Skeletal muscle tissue (tissue), 4 donors: ENCODE results near the gene SLC47A1. TPM values are rescaled to one million over a fixed set of nuclear protein-coding genes. Genes with fewer than 3 reads are reported as not detected.
A peak's percentile ranks its signal among the peaks of the same experiment; 100 is the strongest.

Source experiments
- H3K27ac ChIP-seq: one replicate; pipeline ENCODE4 v1.7.0; 2013; ENCODE audit warnings: mild to moderate bottlenecking, low read depth, low read length, inconsistent platforms
- H3K27me3 ChIP-seq, 3 donors: one replicate each; pipeline ENCODE4 v1.7.0; 2013; ENCODE audit warnings: low read length in 3 of 3; ENCODE audit not compliant: control insufficient read depth in 3 of 3, insufficient read depth in 3 of 3
- H3K36me3 ChIP-seq, 3 donors: one replicate each; pipeline ENCODE4 v1.7.0; 2013; ENCODE audit warnings: low read length in 3 of 3; ENCODE audit not compliant: control insufficient read depth in 3 of 3, insufficient read depth in 3 of 3
- H3K4me1 ChIP-seq, 3 donors: one replicate each; pipeline ENCODE4 v1.7.0; 2013; ENCODE audit warnings: low read length in 3 of 3, mild to moderate bottlenecking in 3 of 3; ENCODE audit not compliant: control insufficient read depth in 3 of 3, insufficient read depth in 3 of 3
- H3K4me3 ChIP-seq, 3 donors: one replicate each; pipeline ENCODE4 v1.7.0; 2013; ENCODE audit warnings: low read length in 3 of 3
- H3K9ac ChIP-seq, 3 donors: one replicate each; pipeline ENCODE4 v1.7.0; 2013; ENCODE audit warnings: low read length in 3 of 3, mild to moderate bottlenecking in 3 of 3, moderate library complexity in 2 of 3, low read depth in 1 of 3
- H3K9me3 ChIP-seq, 3 donors: one replicate each; pipeline ENCODE4 v1.7.0; 2013; ENCODE audit warnings: low read length in 3 of 3; ENCODE audit not compliant: control insufficient read depth in 3 of 3
- total RNA-seq: library from RNA; depleted of rRNA; stranded (reverse); fragments of >200 nt; gene quantifications from one replicate; pipeline ENCODE4 v1.2.3, GENCODE V29; 2014
- donor health status: Osteomylitis.

Gene SLC47A1
- total RNA-seq = 0.52 TPM

- H3K27ac ChIP-seq = peak within 1 kb of the TSS; percentile 19
- H3K4me1 ChIP-seq = peaks cover 31 to 38% (median 31%) of the 10 kb centered on the region in 3 donors
- H3K36me3 ChIP-seq = no peaks in the 10 kb centered on the region
- H3K4me3 ChIP-seq = peak within 1 kb of the TSS; percentile 67 to 77 (median 71)
- H3K9me3 ChIP-seq = no peaks in the 10 kb centered on the region
- peak within 1 kb of the TSS; percentile 65 to 86 (median 71) for H3K9ac ChIP-seq
- H3K27me3 ChIP-seq = peaks cover 0 to 7% (median 2%) of the 10 kb centered on the region in 3 donors
Observed at GRCh38 chr17:19533718-19534561, at the start of gene SLC47A1. TSS of gene SLC47A1 (plus strand) at chr17:19533854. CDS start at chr17:19533940, 86 bp downstream.

DNA sequence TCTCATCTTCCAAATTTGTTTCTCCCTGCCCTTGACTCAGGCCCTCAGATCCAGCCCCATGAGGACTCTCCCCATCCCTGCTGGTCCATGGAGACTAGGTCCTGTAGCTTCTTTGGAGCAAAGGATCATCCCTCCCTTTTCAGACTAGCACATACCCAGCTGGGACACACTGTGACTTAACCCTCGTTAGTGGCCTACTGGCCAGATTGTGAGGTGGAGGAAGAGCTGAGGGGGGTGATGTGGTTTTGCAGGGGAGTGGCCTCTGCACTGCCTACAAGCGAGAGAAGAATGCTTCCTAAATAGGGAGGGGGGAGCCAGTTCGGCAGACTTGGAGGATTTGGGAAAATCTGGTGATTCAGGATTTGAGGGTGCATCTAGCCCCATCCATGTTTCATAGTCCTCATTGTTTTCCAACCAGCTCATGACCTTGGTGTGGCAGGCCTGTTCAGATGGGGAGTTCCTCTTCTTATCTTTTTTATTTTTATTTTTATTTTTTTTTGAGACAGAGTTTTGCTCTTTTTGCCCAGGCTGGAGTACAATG, 47.8 kb upstream of the SLC47A1 start:
- no peaks in the 10 kb centered on the region for H3K9me3 ChIP-seq
- H3K36me3 ChIP-seq = no peaks in the 10 kb centered on the region
- H3K9ac ChIP-seq = no peak overlapping the region
- H3K27me3 ChIP-seq = no peaks in the 10 kb centered on the region
- no peak overlapping the region for H3K4me3 ChIP-seq
- peaks cover 0 to 13% (median 5%) of the 10 kb centered on the region in 3 donors for H3K4me1 ChIP-seq
- H3K27ac ChIP-seq = no peak overlapping the region

DNA sequence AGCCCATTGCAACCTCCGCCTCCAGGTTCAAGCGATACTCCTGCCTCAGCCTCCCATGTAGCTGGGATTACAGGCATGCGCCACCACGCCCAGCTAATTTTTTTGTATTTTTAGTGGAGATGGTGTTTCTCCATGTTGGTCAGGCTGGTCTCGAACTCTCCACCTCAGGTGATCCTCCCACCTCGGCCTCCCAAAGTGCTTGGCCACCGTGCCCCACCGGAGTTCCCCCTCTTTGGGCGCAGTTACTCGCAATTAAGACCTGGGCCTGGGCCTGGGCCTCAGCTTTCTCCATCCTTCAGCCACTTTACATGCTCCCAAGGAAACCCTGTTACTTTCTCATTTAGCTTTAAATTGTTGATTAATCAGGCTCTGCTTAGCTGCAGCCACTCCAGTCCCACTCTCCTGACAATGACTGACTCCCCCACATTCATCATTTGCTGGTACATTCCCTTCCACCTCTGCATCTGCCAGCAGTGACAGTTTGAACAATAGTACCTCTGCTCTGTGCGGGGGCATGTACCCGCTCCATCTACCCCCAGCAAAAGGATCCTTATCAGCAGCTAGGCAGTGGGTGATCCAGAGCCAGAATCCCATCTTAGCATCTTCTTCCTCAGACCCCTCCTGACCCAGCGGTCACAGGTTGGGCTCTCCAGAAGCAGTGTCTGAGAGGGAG, 47.2 kb upstream of the SLC47A1 start:
- Histone ChIP-seq H3K27ac (no peak overlapping the region), H3K9ac (no peak overlapping the region), H3K4me1 (peaks cover 0 to 13% (median 5%) of the 10 kb centered on the region in 3 donors), H3K9me3 (no peaks in the 10 kb centered on the region), H3K4me3 (no peak overlapping the region), H3K27me3 (no peaks in the 10 kb centered on the region), H3K36me3 (no peaks in the 10 kb centered on the region)

DNA sequence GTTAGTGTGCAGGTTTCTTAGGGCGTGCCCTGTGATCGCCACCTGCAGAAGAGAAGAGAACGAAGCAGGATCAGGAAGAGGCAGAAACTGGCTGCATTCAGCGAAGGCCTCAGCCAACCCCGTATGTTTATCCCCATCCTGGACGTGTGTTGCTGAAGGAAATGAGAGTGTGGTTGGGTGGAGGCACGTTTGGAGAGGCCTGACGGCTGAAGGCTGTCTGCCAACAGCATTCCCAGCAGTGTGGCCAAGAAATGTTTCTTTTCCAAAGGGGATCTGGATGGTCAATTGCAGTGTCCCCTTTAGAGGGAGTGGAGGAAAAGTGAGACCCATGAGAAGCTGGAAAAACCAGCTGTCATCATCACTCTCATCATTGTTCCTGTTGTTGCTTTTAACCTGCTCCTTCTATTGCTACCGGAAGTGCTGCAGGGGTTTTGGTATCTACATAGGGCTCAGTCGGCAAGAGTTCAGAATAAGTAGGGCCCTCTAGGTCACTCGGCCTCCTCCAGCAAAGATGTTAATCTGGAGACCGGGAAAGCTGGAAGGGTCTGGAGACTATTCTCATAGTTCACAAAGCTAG, 46.5 kb upstream of the SLC47A1 start:
- H3K9ac ChIP-seq = no peak overlapping the region
- H3K27ac ChIP-seq = no peak overlapping the region
- H3K27me3 ChIP-seq = no peaks in the 10 kb centered on the region
- peaks cover 0 to 13% (median 5%) of the 10 kb centered on the region in 3 donors for H3K4me1 ChIP-seq
- no peaks in the 10 kb centered on the region for H3K36me3 ChIP-seq
- H3K9me3 ChIP-seq = no peaks in the 10 kb centered on the region
- peak overlapping the region in 1 of 3 donors; percentile 2 for H3K4me3 ChIP-seq

DNA sequence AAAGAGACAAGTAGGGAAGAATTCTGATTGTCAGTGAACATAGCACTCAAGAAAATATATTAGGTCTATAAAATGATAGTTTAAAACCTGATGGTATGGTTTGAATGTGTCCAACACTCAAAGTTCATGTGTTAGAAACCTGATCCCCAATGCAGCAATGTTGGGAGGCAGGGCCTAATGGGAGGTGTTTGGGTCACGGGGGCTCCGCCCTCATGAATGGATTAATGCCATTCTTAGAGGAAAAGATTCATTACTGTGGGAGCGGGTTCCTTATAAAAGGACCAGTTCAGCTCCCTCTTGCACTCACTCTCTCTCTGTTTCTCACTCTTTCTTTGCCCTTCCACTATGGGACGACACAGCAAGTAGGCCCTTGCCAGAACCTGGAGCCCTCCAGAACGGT, 41.5 kb upstream of the SLC47A1 start:
- no peak overlapping the region for H3K27ac ChIP-seq
- no peaks in the 10 kb centered on the region for H3K4me1 ChIP-seq
- no peaks in the 10 kb centered on the region for H3K36me3 ChIP-seq
- H3K4me3 ChIP-seq = no peak overlapping the region
- no peaks in the 10 kb centered on the region for H3K27me3 ChIP-seq
- H3K9ac ChIP-seq = no peak overlapping the region
- no peaks in the 10 kb centered on the region for H3K9me3 ChIP-seq

DNA sequence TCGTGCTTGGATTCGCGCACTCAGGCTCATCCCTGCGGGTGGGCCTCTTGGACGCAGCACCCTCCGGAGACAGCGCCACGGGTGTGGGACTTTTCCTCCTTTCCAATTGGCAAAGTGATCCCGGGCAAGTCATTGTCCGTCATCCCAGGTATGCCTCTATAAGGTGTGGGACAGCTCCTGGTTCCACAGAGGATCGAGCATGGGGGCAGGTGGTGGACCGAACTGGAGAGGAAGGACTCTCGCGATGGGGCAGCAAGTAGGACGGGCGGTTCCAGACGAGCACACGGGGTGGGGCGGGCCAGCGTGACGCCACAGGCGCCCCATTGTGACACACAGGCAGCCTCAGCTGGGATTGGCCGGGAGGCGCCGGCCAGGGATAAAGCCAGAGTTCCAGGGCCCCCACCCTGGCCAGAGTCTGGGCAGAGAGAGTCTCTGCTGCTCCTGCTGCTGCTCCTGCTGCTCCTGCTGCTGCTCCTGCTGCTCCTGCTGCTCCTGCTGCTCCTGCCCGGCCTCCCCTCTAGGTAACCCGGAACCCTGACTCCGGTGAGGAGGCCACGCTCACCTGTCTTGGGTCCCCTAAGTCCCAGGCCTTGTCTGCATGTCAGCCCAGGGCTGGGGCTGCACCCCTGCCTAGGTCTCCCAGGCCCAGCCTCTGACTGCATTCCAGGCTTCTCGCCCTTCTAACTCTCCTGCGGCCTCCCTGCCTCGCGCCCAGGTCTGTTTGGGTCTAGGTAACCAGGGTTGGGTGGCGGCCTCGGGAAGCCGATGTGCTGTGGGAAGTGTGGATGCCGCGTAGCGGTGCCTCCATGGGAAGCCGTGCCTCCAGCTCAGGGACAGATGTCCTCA, 38.5 kb upstream of the SLC47A1 start:
- Histone ChIP-seq H3K27me3 (no peaks in the 10 kb centered on the region), H3K36me3 (no peaks in the 10 kb centered on the region), H3K9me3 (no peaks in the 10 kb centered on the region), H3K9ac (no peak overlapping the region), H3K27ac (no peak overlapping the region), H3K4me3 (no peak overlapping the region), H3K4me1 (no peaks in the 10 kb centered on the region)

DNA sequence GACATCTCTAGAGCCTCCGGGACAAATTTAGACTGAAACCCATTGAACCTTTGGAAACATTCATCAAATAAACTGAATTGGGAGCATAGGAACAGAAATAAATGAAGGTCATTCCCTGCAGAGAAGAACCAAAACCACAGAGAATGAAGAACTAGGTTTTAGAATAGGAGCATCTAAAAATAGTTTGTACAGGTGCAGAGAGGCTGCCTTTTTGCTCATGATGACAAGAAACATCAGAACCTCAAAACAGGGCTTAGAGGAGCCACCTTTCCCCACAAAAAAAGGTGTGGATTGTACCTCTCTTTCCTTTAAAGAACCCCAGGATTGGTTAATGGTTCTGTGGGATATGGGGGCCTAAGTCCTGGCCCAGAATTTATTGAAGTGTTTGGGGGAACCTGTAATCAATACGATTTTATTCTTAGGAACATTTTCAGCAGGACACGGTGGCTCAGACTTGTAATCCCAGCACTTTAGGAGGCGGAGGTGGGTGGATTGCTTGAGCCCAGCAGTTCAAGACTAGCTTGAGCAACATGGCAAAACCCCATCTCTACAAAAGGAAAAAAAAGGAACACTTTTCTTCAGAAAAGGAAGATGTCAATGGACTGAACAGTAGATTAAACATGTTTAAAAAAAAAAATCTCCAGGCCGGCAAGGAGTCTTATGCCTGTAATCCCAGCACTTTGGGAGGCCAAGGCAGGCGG, 37.7 kb upstream of the SLC47A1 start:
- Histone ChIP-seq H3K4me3 (no peak overlapping the region), H3K27me3 (peaks cover 0 to under 1% (median 0%) of the 10 kb centered on the region in 3 donors), H3K36me3 (no peaks in the 10 kb centered on the region), H3K9me3 (no peaks in the 10 kb centered on the region), H3K9ac (no peak overlapping the region), H3K27ac (no peak overlapping the region), H3K4me1 (no peaks in the 10 kb centered on the region)

DNA sequence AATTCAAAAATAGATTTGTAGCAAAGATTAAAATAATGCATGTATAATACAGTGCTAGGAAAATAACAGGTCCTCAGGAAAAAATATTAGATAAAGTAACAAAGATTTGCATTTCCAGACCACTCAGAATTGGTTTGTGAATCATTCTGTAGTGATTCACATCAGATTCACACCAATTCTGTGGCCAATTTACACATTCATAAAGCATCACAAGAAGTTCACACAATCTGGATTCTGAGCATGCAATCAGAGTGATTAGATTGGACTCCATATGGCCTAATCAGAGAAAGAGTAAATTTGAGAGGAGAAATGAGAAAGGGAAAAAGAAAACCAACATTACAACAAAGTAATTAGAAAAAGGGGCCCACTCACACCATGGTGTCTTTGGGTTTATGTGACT, 36.0 kb upstream of the SLC47A1 start:
- no peak overlapping the region for H3K9ac ChIP-seq
- no peak overlapping the region for H3K27ac ChIP-seq
- H3K4me3 ChIP-seq = no peak overlapping the region
- H3K4me1 ChIP-seq = no peaks in the 10 kb centered on the region
- H3K9me3 ChIP-seq = no peaks in the 10 kb centered on the region
- H3K36me3 ChIP-seq = no peaks in the 10 kb centered on the region
- peaks cover 0 to 3% (median 0%) of the 10 kb centered on the region in 3 donors for H3K27me3 ChIP-seq

DNA sequence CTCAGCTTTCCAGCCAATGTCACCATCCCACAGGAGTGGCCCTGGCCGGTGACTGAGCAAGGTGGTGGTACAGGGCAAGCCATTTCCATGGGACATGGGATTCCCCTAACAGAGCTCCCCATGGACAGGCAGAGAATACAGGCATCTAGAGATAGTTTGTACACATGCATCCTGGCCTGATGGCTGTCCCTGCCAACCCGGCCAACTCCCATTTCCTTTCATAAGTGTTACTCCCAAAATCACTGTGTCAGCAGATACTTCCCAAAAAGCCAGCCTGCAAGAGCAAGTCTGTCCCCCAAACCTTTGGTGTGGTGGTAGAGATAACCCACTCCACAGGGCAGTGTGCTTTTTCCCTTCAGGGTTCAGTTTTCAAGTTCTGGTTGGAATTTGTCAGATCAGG, 32.4 kb upstream of the SLC47A1 start:
- H3K27ac ChIP-seq = no peak overlapping the region
- H3K9me3 ChIP-seq = no peaks in the 10 kb centered on the region
- no peaks in the 10 kb centered on the region for H3K4me1 ChIP-seq
- H3K9ac ChIP-seq = no peak overlapping the region
- H3K36me3 ChIP-seq = no peaks in the 10 kb centered on the region
- H3K27me3 ChIP-seq = peaks cover 0 to 3% (median 0%) of the 10 kb centered on the region in 3 donors
- no peak overlapping the region for H3K4me3 ChIP-seq
